ENCODE results near the gene RAB18.
"Not testable (repeated sequence)": the region's sequence is repeated elsewhere in the genome, so short reads cannot be mapped to it uniquely, and the experiment has no call there.

Gene RAB18

DNA sequence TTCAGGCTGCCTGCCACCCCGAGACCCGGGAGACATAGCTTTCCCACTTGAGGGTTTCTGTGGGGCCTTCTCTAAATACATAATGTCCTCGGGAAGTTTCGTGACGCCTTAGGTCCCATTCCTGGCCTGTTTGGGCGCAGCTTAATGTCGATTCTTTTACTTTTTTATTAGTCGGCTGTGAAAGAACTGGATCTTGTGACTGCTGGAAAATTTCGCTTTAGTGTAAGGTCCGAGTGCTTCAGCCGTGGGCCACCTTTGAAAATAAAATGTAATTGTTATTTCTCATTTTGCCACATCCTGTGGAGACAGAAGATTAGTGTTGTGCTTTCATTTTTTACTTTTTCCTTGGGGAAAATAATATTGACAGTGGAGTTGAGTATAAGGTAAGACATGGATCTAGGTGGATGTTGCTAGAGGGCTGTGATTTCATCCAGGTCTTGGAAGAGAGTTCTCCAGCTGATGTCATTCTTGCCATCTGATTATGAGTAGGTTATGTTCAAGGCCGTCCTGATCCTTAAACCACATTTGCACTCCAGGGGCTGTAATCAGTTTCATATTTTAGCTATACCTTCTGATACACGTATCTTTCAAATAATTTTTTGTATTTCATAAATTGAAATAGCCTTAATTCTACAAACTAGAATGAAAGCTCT lies 830 bp downstream of the RAB18 start:
- peak; percentile 17 for DNase-seq (ENCODE audit: low spot score)

- DNase-seq (ENCODE audit: low spot score): not testable (repeated sequence)
These were observed 1.4 kb downstream of the RAB18 start for GRCh38 chr10:27505537-27505936.

- DNase-seq (ENCODE audit: low spot score): no peak
These were observed 2.2 kb downstream of the RAB18 start for GRCh38 chr10:27506280-27506679.

DNA sequence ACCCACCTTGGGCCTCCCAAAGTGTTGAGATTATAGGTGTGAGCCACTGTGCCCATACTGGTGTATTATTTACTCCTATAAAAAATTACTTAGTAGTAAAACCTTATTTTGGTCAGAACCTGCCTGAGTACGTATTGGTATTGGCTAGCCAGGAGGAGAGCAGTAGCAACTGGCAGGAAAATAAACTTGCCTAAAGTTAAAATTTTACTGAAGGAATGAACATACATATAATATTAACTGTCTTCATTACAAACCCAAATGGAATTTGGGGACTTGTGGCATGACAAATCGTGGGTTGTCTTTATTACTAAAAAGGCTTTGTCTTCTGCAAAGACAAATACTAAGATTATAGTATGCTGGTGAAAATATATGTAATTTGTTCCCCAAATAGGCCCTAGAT lies 8.4 kb downstream of the RAB18 start:
- peak; percentile 12 for DNase-seq (ENCODE audit: low spot score)

DNA sequence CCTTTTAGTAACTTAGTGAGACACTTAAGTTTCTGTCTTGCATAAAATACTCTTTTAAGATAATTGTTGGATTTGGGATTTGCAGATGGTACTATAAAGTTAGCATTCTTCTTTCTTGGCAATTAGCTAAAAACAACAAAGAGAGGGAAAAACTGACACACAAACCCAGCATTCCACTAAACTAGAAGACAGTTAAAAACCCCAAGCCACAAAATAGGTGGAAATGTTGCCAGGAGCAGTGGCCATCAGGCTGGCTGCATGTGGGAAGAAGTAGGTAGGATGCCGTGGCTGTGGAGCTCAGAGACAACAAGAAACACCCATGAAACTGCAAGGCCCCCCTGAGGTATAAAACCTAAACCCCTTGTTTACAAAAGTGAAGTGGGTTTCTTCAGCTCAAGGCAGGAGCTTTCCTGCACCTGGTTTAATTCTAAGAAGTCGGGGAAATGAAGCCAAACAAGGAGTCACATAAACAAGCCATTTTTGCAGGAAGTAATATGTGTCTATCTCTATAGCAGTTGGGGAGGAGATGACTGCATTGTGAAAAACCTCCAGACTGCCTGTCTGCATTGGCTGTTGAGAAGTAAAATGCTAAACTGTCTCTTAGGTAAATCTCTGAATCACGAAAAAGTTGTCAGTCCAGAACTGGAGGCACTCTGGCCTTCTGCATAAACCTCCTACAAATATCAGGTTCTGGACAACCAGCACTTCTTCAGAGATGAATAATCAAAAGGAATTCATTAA lies 9.5 kb downstream of the RAB18 start:
- DNase-seq (ENCODE audit: low spot score): peak; percentile 64

DNA sequence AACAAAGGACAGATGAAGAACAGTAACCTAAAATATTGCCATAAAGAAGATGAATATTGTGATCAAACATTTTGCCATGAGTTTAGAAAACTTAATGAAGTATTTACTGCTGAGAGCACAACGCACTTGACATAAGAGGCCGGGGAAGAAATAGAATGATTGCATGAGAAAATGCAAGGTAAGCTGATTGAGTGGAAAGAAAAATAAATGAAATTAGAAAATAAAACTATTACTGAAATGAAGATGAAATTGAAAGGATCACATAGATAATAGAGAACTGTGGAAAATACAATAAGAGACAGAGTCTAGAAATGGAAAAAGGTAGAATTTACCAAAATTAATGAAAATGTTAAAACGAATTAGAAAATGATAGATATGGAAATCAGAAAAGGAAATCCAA lies 10.1 kb downstream of the RAB18 start:
- no peak for DNase-seq (ENCODE audit: low spot score)

DNA sequence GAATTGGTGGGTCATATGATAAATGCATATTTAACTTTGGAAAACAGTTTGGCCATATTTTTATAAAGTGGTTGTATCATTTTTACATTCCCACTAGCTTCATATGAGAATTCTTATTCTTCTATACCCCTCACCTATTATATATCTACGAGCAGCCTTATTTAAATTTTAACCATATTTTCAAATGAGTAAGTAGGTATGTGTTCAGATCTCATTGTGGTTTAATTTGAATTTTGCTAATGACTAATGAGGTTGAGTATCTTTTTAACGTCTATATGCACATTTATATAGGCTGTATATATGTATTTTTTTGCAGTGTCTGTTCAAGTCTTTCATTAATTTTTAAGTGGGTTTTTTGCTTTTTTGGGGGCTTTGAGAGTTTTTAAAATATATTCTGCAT lies 14.2 kb downstream of the RAB18 start:
- no peak for DNase-seq (ENCODE audit: low spot score)

GRCh38 chr10:27525819-27526218 lies 21.7 kb downstream of the RAB18 start:
- peak; percentile 55 for DNase-seq (ENCODE audit: low spot score)

DNA sequence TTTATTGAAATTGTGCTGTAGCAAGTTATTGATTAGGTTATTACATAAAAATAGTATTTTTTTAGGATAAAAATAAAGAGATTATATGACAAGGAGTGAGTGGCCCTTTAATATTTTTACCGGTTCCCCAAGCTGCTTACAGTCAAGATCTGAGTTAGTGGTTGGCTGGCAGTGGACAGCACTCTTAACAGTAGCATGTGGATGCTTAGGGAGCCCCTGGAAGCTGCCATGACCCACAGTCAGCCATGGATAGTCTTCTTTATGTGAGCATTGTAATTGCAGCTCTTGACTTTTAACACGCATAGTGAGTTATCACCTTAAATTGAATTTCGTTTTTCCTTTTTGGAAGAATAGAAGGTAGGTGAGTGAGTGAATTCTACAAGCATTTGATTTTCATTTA lies 22.1 kb downstream of the RAB18 start:
- peak; percentile 14 for DNase-seq (ENCODE audit: low spot score)

GRCh38 chr10:27527666-27528295 lies 23.7 kb downstream of the RAB18 start:
- DNase-seq (ENCODE audit: low spot score): no peak

- no peak for DNase-seq (ENCODE audit: low spot score)
These were observed 25.1 kb downstream of the RAB18 start for GRCh38 chr10:27529010-27529783.

DNA sequence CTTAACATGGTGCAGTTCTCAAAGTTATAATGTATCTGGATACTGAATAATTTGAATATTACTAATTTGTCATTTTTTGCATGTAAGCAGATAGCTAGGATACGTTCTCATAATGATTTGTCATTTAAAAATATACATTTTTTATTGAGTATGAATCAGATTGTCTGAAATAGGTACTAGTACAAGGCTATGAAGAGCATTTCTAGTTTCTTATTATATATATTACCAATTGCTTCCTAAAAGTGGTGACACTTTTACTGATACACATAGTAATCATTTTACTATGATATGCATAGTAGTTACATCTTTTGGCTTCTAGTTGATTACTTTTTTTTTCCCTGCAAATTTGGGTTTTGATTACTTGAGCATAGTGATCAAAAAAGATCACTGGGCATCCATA lies 26.4 kb downstream of the RAB18 start:
- DNase-seq (ENCODE audit: low spot score): no peak

DNA sequence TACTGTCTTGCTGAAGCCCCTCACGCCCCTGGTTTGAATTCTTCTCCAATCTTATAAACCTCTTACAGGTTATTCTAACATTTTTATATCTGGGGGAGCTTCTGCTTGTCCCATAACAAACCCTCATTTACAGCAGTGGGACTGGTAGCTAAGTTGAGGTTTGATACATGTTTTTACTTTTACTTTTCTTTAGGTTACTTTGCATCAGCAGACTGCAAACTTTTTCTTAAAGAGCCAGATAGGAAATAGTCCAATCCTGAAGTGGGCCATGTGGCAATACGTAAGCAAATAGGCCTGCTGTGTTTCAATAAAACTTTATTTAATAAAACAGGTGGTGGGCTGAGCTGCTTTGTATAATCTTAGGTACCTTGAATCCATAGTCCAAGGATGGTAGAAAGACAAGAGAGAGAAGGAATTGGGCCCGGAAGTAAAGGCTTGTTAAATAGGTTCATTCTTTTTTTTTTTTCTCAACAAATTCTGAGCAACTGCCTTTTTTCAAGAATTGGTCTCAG lies 27.3 kb downstream of the RAB18 start:
- no peak for DNase-seq (ENCODE audit: low spot score)

GRCh38 chr10:27534161-27534700 lies 30.1 kb downstream of the RAB18 start:
- no peak for DNase-seq (ENCODE audit: low spot score)

GRCh38 chr10:27535317-27535716 lies 31.2 kb downstream of the RAB18 start:
- no peak for DNase-seq (ENCODE audit: low spot score)

DNA sequence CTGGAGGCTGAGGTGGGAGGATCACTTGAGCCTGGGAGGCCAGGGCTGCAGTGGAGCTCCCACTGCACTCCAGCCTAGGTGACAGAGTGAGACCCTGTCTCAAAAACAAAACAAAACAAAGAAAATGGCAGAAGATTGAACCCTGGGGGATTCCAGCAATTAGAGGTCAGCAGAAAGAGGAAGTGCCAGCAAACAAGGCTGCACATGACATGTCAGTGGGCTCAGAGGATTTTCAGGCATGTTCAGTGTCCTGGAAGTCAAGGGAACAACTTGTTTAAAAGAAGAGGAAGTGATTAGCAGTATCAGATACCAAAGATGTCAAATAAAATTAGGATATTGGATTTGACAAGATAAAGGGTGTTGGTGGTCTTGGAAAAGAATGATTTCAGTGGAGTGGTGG lies 32.3 kb downstream of the RAB18 start:
- no peak for DNase-seq (ENCODE audit: low spot score)

- no peak for DNase-seq (ENCODE audit: low spot score)
These were observed 33.1 kb downstream of the RAB18 start for GRCh38 chr10:27537166-27537565.

GRCh38 chr10:27537787-27538186 lies 33.7 kb downstream of the RAB18 start:
- no peak for DNase-seq (ENCODE audit: low spot score)

DNA sequence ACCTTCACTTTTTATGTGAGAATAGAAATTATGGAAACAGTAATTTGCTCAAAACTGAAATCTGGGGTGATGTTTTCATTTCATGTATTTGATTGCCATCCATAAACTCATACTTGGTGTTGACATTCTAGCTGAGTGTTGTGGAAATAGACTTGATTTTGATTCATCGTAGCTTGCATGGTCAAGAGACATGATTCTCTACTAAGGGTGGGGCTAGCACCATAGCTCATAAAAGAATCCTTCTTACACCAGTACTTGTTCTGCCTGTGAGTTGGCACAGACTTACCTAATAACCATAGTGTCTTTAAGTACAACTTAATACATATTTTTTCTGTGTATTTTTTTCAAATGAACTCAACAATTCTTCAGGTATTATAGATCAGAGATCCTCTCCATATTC lies 36.6 kb downstream of the RAB18 start:
- no peak for DNase-seq (ENCODE audit: low spot score)

- no peak for DNase-seq (ENCODE audit: low spot score)
These were observed 38.0 kb downstream of the RAB18 start for GRCh38 chr10:27541796-27542729.

DNA sequence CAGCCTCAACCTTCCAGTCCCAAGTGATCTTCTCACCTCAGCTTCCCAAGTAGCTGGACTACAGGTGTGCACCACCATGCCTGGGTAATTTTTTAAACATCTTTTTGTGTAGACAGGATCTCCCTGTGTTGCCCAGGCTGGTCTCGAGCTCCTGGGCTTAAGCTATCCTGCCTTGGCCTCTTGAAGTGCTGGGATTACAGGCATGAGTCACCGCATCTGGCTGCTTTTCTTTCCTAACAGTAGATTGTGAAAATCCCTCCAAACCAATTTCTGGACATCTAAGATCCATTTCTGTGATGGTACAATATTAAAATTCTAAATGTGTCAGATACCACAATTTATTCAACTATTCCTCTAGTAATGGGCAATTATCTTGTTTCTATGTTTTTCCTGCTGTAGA lies 38.7 kb downstream of the RAB18 start:
- peak; percentile 15 for DNase-seq (ENCODE audit: low spot score)

Measured in AG20443 (cell line).